Left kidney (tissue), 2 donors: Measurements from ENCODE around the gene SH2D4B. TPM values are rescaled to one million over a fixed set of nuclear protein-coding genes. Genes with fewer than 3 reads are reported as not detected.

Source experiments
- DNase-seq: peaks from one replicate; pipeline ENCODE4 v3.0.0-alpha.2; 2013
- polyA plus RNA-seq: library from polyadenylated mRNA; unstranded; fragments of 120-200 nt; gene quantifications from one replicate; pipeline ENCODE4 v1.2.1, GENCODE V29; 2013; ENCODE audit not compliant: insufficient read length

SH2D4B gene
- polyA plus RNA-seq, 1 donor = 0.15 TPM

GRCh38 chr10:80503584-80504157, 34.0 kb upstream of the SH2D4B start:
- DNase-seq = no peak

GRCh38 chr10:80504158-80504811, 33.4 kb upstream of the SH2D4B start:
- DNase-seq = no peak

- DNase-seq = no peak
These were observed 32.7 kb upstream of the SH2D4B start for GRCh38 chr10:80504897-80505465.

- DNase-seq = no peak
These were observed 31.5 kb upstream of the SH2D4B start for GRCh38 chr10:80506189-80506575.

- no peak for DNase-seq
These were observed 30.7 kb upstream of the SH2D4B start for GRCh38 chr10:80506836-80507487.

- no peak for DNase-seq
These were observed 28.6 kb upstream of the SH2D4B start for GRCh38 chr10:80509108-80509402.

GRCh38 chr10:80509403-80510161, 28.1 kb upstream of the SH2D4B start:
- no peak for DNase-seq

GRCh38 chr10:80512031-80512526, 25.6 kb upstream of the SH2D4B start:
- DNase-seq = no peak

GRCh38 chr10:80513106-80513505, 24.6 kb upstream of the SH2D4B start:
- no peak for DNase-seq

- no peak for DNase-seq
These were observed 22.2 kb upstream of the SH2D4B start for GRCh38 chr10:80515511-80515910.

GRCh38 chr10:80515941-80516340, 21.8 kb upstream of the SH2D4B start:
- DNase-seq = no peak

GRCh38 chr10:80516506-80517075, 21.1 kb upstream of the SH2D4B start:
- DNase-seq = no peak

- DNase-seq = no peak
These were observed 20.1 kb upstream of the SH2D4B start for GRCh38 chr10:80517416-80518142.

GRCh38 chr10:80518143-80518806, 19.4 kb upstream of the SH2D4B start:
- no peak for DNase-seq

- DNase-seq = no peak
These were observed 18.8 kb upstream of the SH2D4B start for GRCh38 chr10:80518807-80519360.

GRCh38 chr10:80519936-80520650, 17.6 kb upstream of the SH2D4B start:
- DNase-seq = no peak

GRCh38 chr10:80520661-80521470, 16.8 kb upstream of the SH2D4B start:
- no peak for DNase-seq

GRCh38 chr10:80522756-80523363, 14.8 kb upstream of the SH2D4B start:
- DNase-seq = no peak

- no peak for DNase-seq
These were observed 13.9 kb upstream of the SH2D4B start for GRCh38 chr10:80523773-80524172.
